ENCODE measurements around the gene STK39. TPM values are rescaled to one million over a fixed set of nuclear protein-coding genes. Genes with fewer than 3 reads are reported as not detected.

The STK39 gene
- polyA plus RNA-seq, 1 donor (not counting 4 experiments of a cell fraction or from before 2014, with no cell fraction given): 20.7 TPM

GRCh38 chr2:167944825-167945659, 302.4 kb downstream of the STK39 start:
- no peak overlapping the region for H2AFZ ChIP-seq (ENCODE audit: control insufficient read depth, low read length)
- H3K4me1 ChIP-seq (ENCODE audit: control insufficient read depth, extremely low read depth, insufficient read depth, low read length): no peaks in the 10 kb centered on the region
- no peak for DNase-seq (ENCODE audit: low read depth, low spot score)
- FAIRE-seq: no peak
- H4K20me1 ChIP-seq (ENCODE audit: control insufficient read depth, extremely low read depth, insufficient read depth, low read length): no peaks in the 10 kb centered on the region
- TF ChIP-seq EZH2 (IDR thresholded peaks at IDR 0.05; ENCODE audit: low read length) (no peak), CTCF (optimal IDR thresholded peaks at IDR 0.05 in 1 of 3, IDR thresholded peaks at IDR 0.05 in 1 of 3, conservative IDR thresholded peaks at IDR 0.05 in 1 of 3; ENCODE audit: extremely low read depth in 1 of 3, insufficient read depth in 2 of 3, low read length in 3 of 3) (no peak)
- H3K9me3 ChIP-seq (ENCODE audit: control insufficient read depth, low read depth, low read length): no peaks in the 10 kb centered on the region
- H3K9me1 ChIP-seq (ENCODE audit: control insufficient read depth, extremely low read depth, insufficient read depth, low read length): no peaks in the 10 kb centered on the region
- no peaks in the 10 kb centered on the region for H3K36me3 ChIP-seq (ENCODE audit: control insufficient read depth in 2 of 2, extremely low read depth in 1 of 2, insufficient read depth in 2 of 2, low read length in 2 of 2)
- H3K79me2 ChIP-seq (ENCODE audit: control insufficient read depth, insufficient read depth, low read length): no peaks in the 10 kb centered on the region
- no peak overlapping the region for H3K4me2 ChIP-seq (ENCODE audit: control insufficient read depth, extremely low read depth, insufficient read depth, low read depth, low read length)
- H3K27me3 ChIP-seq (ENCODE audit: control insufficient read depth, extremely low read depth, insufficient read depth, low read length): no peaks in the 10 kb centered on the region
- H3K27ac ChIP-seq (ENCODE audit: control insufficient read depth, insufficient read depth, low read length): no peak overlapping the region
- no peak overlapping the region for H3K4me3 ChIP-seq (ENCODE audit: control insufficient read depth in 2 of 3, extremely low read depth in 1 of 3, insufficient read depth in 2 of 3, low read depth in 1 of 3, low read length in 3 of 3)
- dilution Hi-C loops (cut with MboI; ENCODE audit: extremely low pct_ligation_motif_present, low sequenced_read_pairs): no loop called here
- no peak overlapping the region for H3K9ac ChIP-seq (ENCODE audit: control insufficient read depth, extremely low read depth, insufficient read depth, low read length)

GRCh38 chr2:167943897-167944296, 303.5 kb downstream of the STK39 start:
- H3K36me3 ChIP-seq (ENCODE audit: control insufficient read depth in 2 of 2, extremely low read depth in 1 of 2, insufficient read depth in 2 of 2, low read length in 2 of 2): no peaks in the 10 kb centered on the region
- H3K27me3 ChIP-seq (ENCODE audit: control insufficient read depth, extremely low read depth, insufficient read depth, low read length): no peaks in the 10 kb centered on the region
- H3K9me1 ChIP-seq (ENCODE audit: control insufficient read depth, extremely low read depth, insufficient read depth, low read length): no peaks in the 10 kb centered on the region
- TF ChIP-seq CTCF (optimal IDR thresholded peaks at IDR 0.05 in 1 of 3, IDR thresholded peaks at IDR 0.05 in 1 of 3, conservative IDR thresholded peaks at IDR 0.05 in 1 of 3; ENCODE audit: extremely low read depth in 1 of 3, insufficient read depth in 2 of 3, low read length in 3 of 3) (no peak), EZH2 (IDR thresholded peaks at IDR 0.05; ENCODE audit: low read length) (no peak)
- H3K4me3 ChIP-seq (ENCODE audit: control insufficient read depth in 2 of 3, extremely low read depth in 1 of 3, insufficient read depth in 2 of 3, low read depth in 1 of 3, low read length in 3 of 3): no peak overlapping the region
- no peak overlapping the region for H2AFZ ChIP-seq (ENCODE audit: control insufficient read depth, low read length)
- DNase-seq (ENCODE audit: low read depth, low spot score): no peak
- no peaks in the 10 kb centered on the region for H3K79me2 ChIP-seq (ENCODE audit: control insufficient read depth, insufficient read depth, low read length)
- H3K9ac ChIP-seq (ENCODE audit: control insufficient read depth, extremely low read depth, insufficient read depth, low read length): no peak overlapping the region
- H3K4me2 ChIP-seq (ENCODE audit: control insufficient read depth, extremely low read depth, insufficient read depth, low read depth, low read length): no peak overlapping the region
- H4K20me1 ChIP-seq (ENCODE audit: control insufficient read depth, extremely low read depth, insufficient read depth, low read length): no peaks in the 10 kb centered on the region
- H3K9me3 ChIP-seq (ENCODE audit: control insufficient read depth, low read depth, low read length): no peaks in the 10 kb centered on the region
- no peaks in the 10 kb centered on the region for H3K4me1 ChIP-seq (ENCODE audit: control insufficient read depth, extremely low read depth, insufficient read depth, low read length)
- no peak for FAIRE-seq
- dilution Hi-C loops (cut with MboI; ENCODE audit: extremely low pct_ligation_motif_present, low sequenced_read_pairs): no loop called here
- H3K27ac ChIP-seq (ENCODE audit: control insufficient read depth, insufficient read depth, low read length): no peak overlapping the region
